GM10266 (cell line): ENCODE data around the gene LTK.

ENCODE experiments used
- DNase-seq: peaks from one replicate; pipeline ENCODE4 v3.0.0; 2012; ENCODE audit errors: extremely low spot score
- TF ChIP-seq, protein P1 (sequence below): IDR thresholded peaks from 2 replicates; pipeline ENCODE4 v1.5.1; 2012; ENCODE audit warnings: mild to moderate bottlenecking, low read depth; ENCODE audit not compliant: control insufficient read depth, insufficient read depth; ENCODE audit errors: missing control alignments

Gene LTK

GRCh38 chr15:41491889-41492288, 21.7 kb downstream of the LTK start:
- TF ChIP-seq, protein P1, sequence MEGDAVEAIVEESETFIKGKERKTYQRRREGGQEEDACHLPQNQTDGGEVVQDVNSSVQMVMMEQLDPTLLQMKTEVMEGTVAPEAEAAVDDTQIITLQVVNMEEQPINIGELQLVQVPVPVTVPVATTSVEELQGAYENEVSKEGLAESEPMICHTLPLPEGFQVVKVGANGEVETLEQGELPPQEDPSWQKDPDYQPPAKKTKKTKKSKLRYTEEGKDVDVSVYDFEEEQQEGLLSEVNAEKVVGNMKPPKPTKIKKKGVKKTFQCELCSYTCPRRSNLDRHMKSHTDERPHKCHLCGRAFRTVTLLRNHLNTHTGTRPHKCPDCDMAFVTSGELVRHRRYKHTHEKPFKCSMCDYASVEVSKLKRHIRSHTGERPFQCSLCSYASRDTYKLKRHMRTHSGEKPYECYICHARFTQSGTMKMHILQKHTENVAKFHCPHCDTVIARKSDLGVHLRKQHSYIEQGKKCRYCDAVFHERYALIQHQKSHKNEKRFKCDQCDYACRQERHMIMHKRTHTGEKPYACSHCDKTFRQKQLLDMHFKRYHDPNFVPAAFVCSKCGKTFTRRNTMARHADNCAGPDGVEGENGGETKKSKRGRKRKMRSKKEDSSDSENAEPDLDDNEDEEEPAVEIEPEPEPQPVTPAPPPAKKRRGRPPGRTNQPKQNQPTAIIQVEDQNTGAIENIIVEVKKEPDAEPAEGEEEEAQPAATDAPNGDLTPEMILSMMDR = no peak
- DNase-seq = no peak

DNA sequence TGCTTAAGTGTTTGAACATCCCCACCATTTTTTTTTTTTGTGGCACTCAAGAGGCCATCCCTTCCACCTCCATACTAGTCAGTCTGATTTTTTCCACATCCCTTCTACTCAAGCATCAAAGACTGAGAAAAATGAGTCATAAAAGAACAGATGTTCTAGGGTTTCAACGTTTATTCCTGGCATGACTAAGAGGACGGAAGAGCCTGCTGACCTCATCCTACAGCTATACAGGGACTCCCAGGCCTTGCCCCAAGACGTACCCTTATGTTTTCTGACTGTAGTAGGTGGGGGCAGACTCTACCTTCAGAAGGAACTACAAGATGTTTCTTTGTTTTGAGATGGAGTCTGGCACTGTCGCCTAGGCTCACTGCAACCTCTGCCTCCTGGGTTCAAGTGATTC, 23.3 kb downstream of the LTK start:
- DNase-seq = peak; percentile 83
- TF ChIP-seq, protein P1 = no peak

DNA sequence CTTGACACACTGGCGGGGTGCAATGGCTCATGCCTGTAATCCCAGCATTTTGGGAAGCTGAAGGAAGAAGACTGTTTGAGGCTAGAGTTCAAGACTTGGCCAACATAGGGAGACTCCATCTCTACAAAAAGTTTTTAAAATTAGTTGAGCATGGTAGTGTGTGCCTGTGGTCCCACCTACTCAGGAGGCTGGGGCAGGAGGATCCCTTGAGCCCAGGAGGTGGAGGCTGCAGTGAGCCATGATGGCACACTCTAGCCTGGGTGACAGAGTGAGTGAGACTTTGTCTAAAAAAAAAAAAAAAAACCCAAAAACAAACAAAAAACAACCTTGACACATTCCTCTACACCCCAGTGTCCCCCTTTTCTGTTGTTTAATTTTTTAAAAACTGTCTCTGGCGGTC, 24.0 kb downstream of the LTK start:
- TF ChIP-seq, protein P1 = no peak
- no peak for DNase-seq

- TF ChIP-seq, protein P1 = no peak
- DNase-seq = no peak
Measured at GRCh38 chr15:41487802-41488201, 25.8 kb downstream of the LTK start.

DNA sequence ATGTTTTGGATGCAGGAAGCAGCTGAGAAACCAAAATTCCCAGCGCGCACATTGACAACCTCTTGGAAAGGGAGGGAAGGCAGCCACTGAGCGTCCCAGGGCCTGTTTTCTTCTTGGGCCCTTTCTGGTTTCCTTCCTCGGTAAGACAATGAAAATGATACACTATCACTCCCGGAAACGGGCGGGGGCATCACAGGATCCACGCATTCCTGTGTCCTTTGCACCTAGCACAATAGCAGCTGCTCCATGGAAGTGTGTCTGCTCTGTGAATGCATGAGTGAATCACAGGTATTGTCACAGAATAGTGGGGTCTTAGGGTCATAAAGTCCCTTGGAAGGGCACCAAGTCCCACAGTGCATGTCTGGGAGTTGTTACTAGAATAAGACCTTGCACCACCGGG, 26.2 kb downstream of the LTK start:
- no peak for DNase-seq
- TF ChIP-seq, protein P1 = no peak

GRCh38 chr15:41486286-41486685, 27.3 kb downstream of the LTK start:
- TF ChIP-seq, protein P1 = no peak
- DNase-seq = no peak

DNA sequence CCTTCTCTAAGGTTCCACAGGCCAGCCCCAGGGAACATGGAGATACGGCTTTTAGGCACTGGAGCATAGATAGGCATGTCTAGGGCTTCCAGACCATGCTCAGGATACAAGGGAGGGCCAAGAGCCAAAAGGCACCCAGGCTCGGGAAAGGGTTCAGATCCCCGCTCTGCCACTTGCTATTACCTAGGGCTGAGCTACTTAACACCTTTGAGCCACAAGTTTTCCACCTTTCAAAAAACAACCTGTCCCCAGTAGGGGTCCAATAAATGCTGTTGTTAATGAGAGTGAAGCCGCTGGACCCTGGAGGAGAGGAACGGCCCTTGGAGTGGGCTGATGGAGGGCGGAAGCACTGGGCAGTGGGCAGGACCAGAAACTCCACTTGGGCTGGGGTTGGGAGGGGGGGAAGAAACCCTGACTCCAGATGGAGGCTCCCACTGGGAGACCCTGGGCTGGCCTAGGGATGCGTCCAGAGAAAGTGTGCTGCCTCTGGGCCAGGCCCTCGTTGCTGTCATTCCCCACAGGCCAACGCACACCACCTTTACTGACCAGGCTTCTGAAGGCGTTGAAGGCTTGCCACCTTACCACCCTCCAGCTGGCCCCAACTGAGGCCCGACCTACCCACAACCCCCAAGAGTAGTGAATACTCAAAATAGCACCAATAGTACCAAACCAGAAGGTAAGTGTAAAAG, 28.5 kb downstream of the LTK start:
- TF ChIP-seq, protein P1 = no peak
- DNase-seq = no peak
